Motor neuron (in vitro differentiated cells): ENCODE measurements around the gene UST. TPM values are rescaled to one million over a fixed set of nuclear protein-coding genes. Genes with fewer than 3 reads are reported as not detected.
"Not testable (repeated sequence)": the region's sequence is repeated elsewhere in the genome, so short reads cannot be mapped to it uniquely, and the experiment has no call there.

ENCODE experiments used
- ATAC-seq, 8 experiments: fragments of 200-7000 bp; cut with Tn5 transposase; replicated peaks in 6 of 8; 2 replicates each; pipeline ENCODE4 v1.8.0; 2021; ENCODE audit warnings: mild to moderate bottlenecking in 8 of 8, moderate library complexity in 8 of 8
- H3K27ac ChIP-seq, 2 donors: fragments of 250-450 bp; sonication (Bioruptor Pico); 2 replicates each; pipeline ENCODE4 v1.9.0; 2021; ENCODE audit warnings: antibody characterized with exemption in 2 of 2, mild to moderate bottlenecking in 2 of 2, moderate library complexity in 1 of 2
- H3K4me1 ChIP-seq, 2 donors: fragments of 250-450 bp; sonication (Bioruptor Pico); replicated peaks in 1 of 2; 2 replicates each; pipeline ENCODE4 v1.6.1; 2021; ENCODE audit warnings: antibody characterized with exemption in 2 of 2, mild to moderate bottlenecking in 2 of 2, moderate library complexity in 1 of 2
- H3K4me3 ChIP-seq, 5 donors: fragments of 250-450 bp; sonication (Bioruptor Pico); 2 replicates each; pipeline ENCODE4 v1.9.0; 2021; ENCODE audit warnings: antibody characterized with exemption in 5 of 5, mild to moderate bottlenecking in 5 of 5, moderate library complexity in 4 of 5
- WGBS, 10 experiments: fragments of 450-650 bp; shearing (Covaris generic); methylation state at CpG; one replicate each; pipeline ENCODE4 v1.0.0; 2022; 5-methylcytosine and 5-hydroxymethylcytosine counted together
- in situ Hi-C, 9 experiments: fragments of 400-800 bp; cut with MboI; loops; one replicate each; pipeline ENCODE4 v1.15.0; 2021; ENCODE audit warnings: low sequenced_read_pairs in 9 of 9, low pct_unique_long_range_greater_than_20kb in 2 of 9; ENCODE audit not compliant: unreplicated experiment in 9 of 9
- total RNA-seq, 8 experiments: library from RNA; unstranded; fragments of 300-600 nt; gene quantifications; 2 replicates each; pipeline versions ENCODE4 v1.2.3 to v1.2.4, GENCODE V29; 2022

The UST gene
- total RNA-seq, 8 experiments from 2014 or later: 5.2 to 22.9 (median 7.8) TPM

- in situ Hi-C loops: no loop called here
- H3K27ac ChIP-seq: no peak overlapping the region
- H3K4me1 ChIP-seq: peaks cover 0 to 11% of the 10 kb centered on the region in 2 donors
- ATAC-seq: no peak
- 70 to 100% (median 97%) methylated on average over 2 to 6 of the region's 7 CpGs; no CpG with 5 or more reads in 2 of the 10 experiments for WGBS, 10 experiments
- H3K4me3 ChIP-seq: no peak overlapping the region
These were observed 108.9 kb downstream of the UST start for GRCh38 chr6:148855744-148856143.

GRCh38 chr6:148857798-148858390 is 111.1 kb downstream of the UST start:
- in situ Hi-C loops: no loop called here
- no peak overlapping the region for H3K27ac ChIP-seq
- WGBS, 10 experiments: 0 to 100% (median 88%) methylated on average over 1 to 3 of the region's 3 CpGs; no CpG with 5 or more reads in 3 of the 10 experiments
- peak in 1 of 8 experiments; percentile 41 for ATAC-seq
- no peak overlapping the region for H3K4me3 ChIP-seq
- peaks cover 0 to 6% of the 10 kb centered on the region in 2 donors for H3K4me1 ChIP-seq

GRCh38 chr6:148864132-148864531 is 117.3 kb downstream of the UST start:
- H3K27ac ChIP-seq, H3K4me3 ChIP-seq, in situ Hi-C loops, ATAC-seq: not testable (repeated sequence)
- 0 to 98% (median 81%) methylated on average over 1 to 7 of the region's 16 CpGs; no CpG with 5 or more reads in 6 of the 10 experiments for WGBS, 10 experiments
- peaks cover 30 to 31% of the 10 kb centered on the region in 2 donors for H3K4me1 ChIP-seq

GRCh38 chr6:148864941-148865340 is 118.1 kb downstream of the UST start:
- ATAC-seq: no peak
- H3K27ac ChIP-seq: no peak overlapping the region
- in situ Hi-C loops: no loop called here
- no peak overlapping the region for H3K4me3 ChIP-seq
- whole genome bisulfite sequencing, 10 experiments: 20 to 100% (median 88%) methylated on average over 1 to 5 of the region's 5 CpGs
- peaks cover 38 to 39% of the 10 kb centered on the region in 2 donors for H3K4me1 ChIP-seq

GRCh38 chr6:148866657-148867268 is 119.9 kb downstream of the UST start:
- no peak overlapping the region for H3K4me3 ChIP-seq
- ATAC-seq: no peak
- 53 to 99% (median 80%) methylated on average over 4 to 5 of the region's 5 CpGs; no CpG with 5 or more reads in 1 of the 10 experiments for WGBS, 10 experiments
- H3K4me1 ChIP-seq: peaks cover 44 to 47% of the 10 kb centered on the region in 2 donors
- H3K27ac ChIP-seq: no peak overlapping the region
- in situ Hi-C loops: no loop called here

- H3K4me3 ChIP-seq: no peak overlapping the region
- H3K4me1 ChIP-seq: peaks cover 44 to 47% of the 10 kb centered on the region in 2 donors
- peak in 7 of 8 experiments; percentile 50 to 90 (median 81) for ATAC-seq
- no peak overlapping the region for H3K27ac ChIP-seq
- in situ Hi-C loops: no loop called here
These were observed 121.0 kb downstream of the UST start for GRCh38 chr6:148867862-148868261.

GRCh38 chr6:148868314-148868713 is 121.5 kb downstream of the UST start:
- WGBS, 10 experiments: 0 to 80% (median 72%) methylated on average over 1 to 5 of the region's 5 CpGs; no CpG with 5 or more reads in 1 of the 10 experiments

GRCh38 chr6:148868901-148869300 is 122.1 kb downstream of the UST start:
- WGBS, 10 experiments: 69 to 100% (median 100%) methylated on average over 1 to 2 of the region's 2 CpGs; no CpG with 5 or more reads in 2 of the 10 experiments
- in situ Hi-C loops: no loop called here
- Histone ChIP-seq H3K4me1 (peaks cover 49 to 51% of the 10 kb centered on the region in 2 donors), H3K4me3 (no peak overlapping the region), H3K27ac (no peak overlapping the region)
- ATAC-seq: no peak

More at GRCh38 chr6:148868314-148868713, 121.5 kb downstream of the UST start:
- H3K4me1 ChIP-seq: peaks cover 45 to 47% of the 10 kb centered on the region in 2 donors
- no peak overlapping the region for H3K4me3 ChIP-seq
- H3K27ac ChIP-seq: no peak overlapping the region
- ATAC-seq: peak; percentile 30 to 91 (median 50)
- in situ Hi-C loops: no loop called here

GRCh38 chr6:148869585-148869984 is 122.8 kb downstream of the UST start:
- Histone ChIP-seq H3K4me3 (no peak overlapping the region), H3K4me1 (peaks cover 52 to 57% of the 10 kb centered on the region in 2 donors), H3K27ac (no peak overlapping the region)
- peak; percentile 17 to 69 (median 67) for ATAC-seq
- in situ Hi-C loops: no loop called here
- WGBS, 10 experiments: 0 to 90% (median 43%) methylated on average over 1 to 6 of the region's 7 CpGs; no CpG with 5 or more reads in 1 of the 10 experiments

- 92 to 100% (median 100%) methylated on average over 1 to 2 of the region's 4 CpGs; no CpG with 5 or more reads in 3 of the 10 experiments for WGBS, 10 experiments
- Histone ChIP-seq H3K4me3 (no peak overlapping the region), H3K4me1 (peaks cover 40 to 43% of the 10 kb centered on the region in 2 donors), H3K27ac (peak overlapping the region in 1 of 2 donors; percentile 18)
- no peak for ATAC-seq
- in situ Hi-C loops: no loop called here
These were observed 126.3 kb downstream of the UST start for GRCh38 chr6:148873154-148873553.

- Histone ChIP-seq H3K4me3 (no peak overlapping the region), H3K4me1 (peaks cover 36 to 38% of the 10 kb centered on the region in 2 donors), H3K27ac (peak overlapping the region in 1 of 2 donors; percentile 18)
- in situ Hi-C loops: no loop called here
- 86 to 100% (median 99%) methylated on average over 1 to 5 of the region's 5 CpGs; no CpG with 5 or more reads in 2 of the 10 experiments for WGBS, 10 experiments
- no peak for ATAC-seq
These were observed 127.0 kb downstream of the UST start for GRCh38 chr6:148873868-148874267.

- WGBS, 10 experiments: 4 to 100% (median 13%) methylated on average over 1 to 9 of the region's 9 CpGs; no CpG with 5 or more reads in 1 of the 10 experiments
- H3K4me3 ChIP-seq: no peak overlapping the region
- H3K4me1 ChIP-seq: peaks cover 30% of the 10 kb centered on the region in 2 donors
- peak overlapping the region; percentile 49 to 59 for H3K27ac ChIP-seq
- ATAC-seq: peak; percentile 74 to 98 (median 96)
- in situ Hi-C loops: no loop called here
These were observed 128.0 kb downstream of the UST start for GRCh38 chr6:148874698-148875293.

GRCh38 chr6:148878683-148879082 is 131.9 kb downstream of the UST start:
- WGBS, 10 experiments: 60 to 90% methylated on average over 1 to 2 of the region's 5 CpGs; no CpG with 5 or more reads in 8 of the 10 experiments
- no peak for ATAC-seq
- Histone ChIP-seq H3K4me3 (no peak overlapping the region), H3K27ac (no peak overlapping the region), H3K4me1 (peaks cover 16 to 19% of the 10 kb centered on the region in 2 donors)
- in situ Hi-C loops: no loop called here
